ENCODE data around the gene SLC35B2. TPM values are rescaled to one million over a fixed set of nuclear protein-coding genes. Genes with fewer than 3 reads are reported as not detected.
A peak's percentile ranks its signal among the peaks of the same experiment; 100 is the strongest.

Gene SLC35B2
- polyA plus RNA-seq, 3 donors = 17.4 to 54.0 (median 30.6) TPM

DNA sequence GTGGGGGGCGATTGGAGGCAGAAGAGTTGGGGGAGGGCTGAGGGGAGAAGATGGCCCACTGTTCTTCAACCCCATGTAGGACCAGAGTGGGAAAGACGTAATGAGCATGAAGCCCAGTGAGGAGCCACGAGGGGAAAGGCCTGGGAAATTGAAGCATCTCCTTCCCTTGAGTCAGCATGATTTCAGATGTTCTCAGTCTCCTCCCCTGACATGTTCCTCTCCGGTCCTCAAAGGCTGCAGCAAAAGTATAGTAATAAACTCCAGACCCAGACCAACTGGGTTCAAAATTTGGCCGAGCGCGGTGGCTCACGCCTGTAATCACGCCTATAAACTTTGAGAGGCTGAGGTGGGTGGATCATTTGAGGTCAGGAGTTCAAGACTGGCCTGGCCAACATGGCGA is 9.9 kb upstream of the SLC35B2 start:
- no peak overlapping the region for H3K4me3 Mint-ChIP-seq
- H3K4me1 Mint-ChIP-seq = peaks cover 46% of the 10 kb centered on the region
- H2AFZ ChIP-seq (ENCODE audit: insufficient read depth, low read depth, low read length, poor library complexity, severe bottlenecking) = no peak overlapping the region
- H3K79me2 ChIP-seq (ENCODE audit: insufficient read depth, low read length) = peaks cover 31% of the 10 kb centered on the region
- peak overlapping the region in 5 of 7 donors; percentile 34 to 63 (median 42) for H3K27ac Mint-ChIP-seq
- no peak overlapping the region for H3K4me2 ChIP-seq (replicated peaks; ENCODE audit: extremely low read depth, low read length, poor library complexity, severe bottlenecking)
- intact Hi-C loops (cut with micrococcal nuclease) = loop anchor here (5.0 to 10.0 kb wide), 3 partner anchors 45 to 472 kb away; partner anchors contain the start of genes AARS2 (in 2 of the 2) and CDC5L (in 1 of the 2)
- peaks cover 29 to 37% of the 10 kb centered on the region in 2 donors for H3K27me3 ChIP-seq (ENCODE audit: control insufficient read depth in 2 of 2, insufficient read depth in 2 of 2, low read length in 2 of 2)
- peaks cover 31% of the 10 kb centered on the region for H4K20me1 ChIP-seq (ENCODE audit: insufficient read depth, low read length)
- H3K36me3 ChIP-seq (replicated peaks in 1 of 2; ENCODE audit: control insufficient read depth in 1 of 2, insufficient read depth in 2 of 2, low read length in 2 of 2) = peaks cover 3 to 4% of the 10 kb centered on the region in 2 donors
- WGBS (ENCODE audit: insufficient coverage) = 71% methylated on average over 3 of the region's 10 CpGs
- H3K9ac ChIP-seq (ENCODE audit: insufficient read depth, low read length, poor library complexity, severe bottlenecking) = no peak overlapping the region
- peaks cover 0 to 12% of the 10 kb centered on the region in 2 donors for H3K9me3 ChIP-seq (replicated peaks in 1 of 2; ENCODE audit: control insufficient read depth in 1 of 2, insufficient read depth in 1 of 2, low read length in 2 of 2)
- H3K4me3 ChIP-seq (replicated peaks in 1 of 3; ENCODE audit: low read depth in 2 of 3, low read length in 3 of 3) = no peak overlapping the region
- no peak overlapping the region for H3K27ac ChIP-seq (ENCODE audit: low read depth in 1 of 2, low read length in 2 of 2)
- peaks cover 12 to 17% of the 10 kb centered on the region in 2 donors for H3K36me3 Mint-ChIP-seq
- peaks cover 35 to 43% of the 10 kb centered on the region in 2 donors for H3K4me1 ChIP-seq (ENCODE audit: control insufficient read depth in 1 of 2, insufficient read depth in 2 of 2, low read length in 2 of 2)
- no peak for DNase-seq
- H3K27me3 Mint-ChIP-seq (ENCODE audit: low read depth in 3 of 3) = peaks cover 33 to 42% (median 40%) of the 10 kb centered on the region in 3 donors
- peaks cover 0 to 16% (median 7%) of the 10 kb centered on the region in 7 donors for H3K9me3 Mint-ChIP-seq
- TF ChIP-seq, protein P1, sequence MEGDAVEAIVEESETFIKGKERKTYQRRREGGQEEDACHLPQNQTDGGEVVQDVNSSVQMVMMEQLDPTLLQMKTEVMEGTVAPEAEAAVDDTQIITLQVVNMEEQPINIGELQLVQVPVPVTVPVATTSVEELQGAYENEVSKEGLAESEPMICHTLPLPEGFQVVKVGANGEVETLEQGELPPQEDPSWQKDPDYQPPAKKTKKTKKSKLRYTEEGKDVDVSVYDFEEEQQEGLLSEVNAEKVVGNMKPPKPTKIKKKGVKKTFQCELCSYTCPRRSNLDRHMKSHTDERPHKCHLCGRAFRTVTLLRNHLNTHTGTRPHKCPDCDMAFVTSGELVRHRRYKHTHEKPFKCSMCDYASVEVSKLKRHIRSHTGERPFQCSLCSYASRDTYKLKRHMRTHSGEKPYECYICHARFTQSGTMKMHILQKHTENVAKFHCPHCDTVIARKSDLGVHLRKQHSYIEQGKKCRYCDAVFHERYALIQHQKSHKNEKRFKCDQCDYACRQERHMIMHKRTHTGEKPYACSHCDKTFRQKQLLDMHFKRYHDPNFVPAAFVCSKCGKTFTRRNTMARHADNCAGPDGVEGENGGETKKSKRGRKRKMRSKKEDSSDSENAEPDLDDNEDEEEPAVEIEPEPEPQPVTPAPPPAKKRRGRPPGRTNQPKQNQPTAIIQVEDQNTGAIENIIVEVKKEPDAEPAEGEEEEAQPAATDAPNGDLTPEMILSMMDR (IDR thresholded peaks at IDR 0.05) = no peak

DNA sequence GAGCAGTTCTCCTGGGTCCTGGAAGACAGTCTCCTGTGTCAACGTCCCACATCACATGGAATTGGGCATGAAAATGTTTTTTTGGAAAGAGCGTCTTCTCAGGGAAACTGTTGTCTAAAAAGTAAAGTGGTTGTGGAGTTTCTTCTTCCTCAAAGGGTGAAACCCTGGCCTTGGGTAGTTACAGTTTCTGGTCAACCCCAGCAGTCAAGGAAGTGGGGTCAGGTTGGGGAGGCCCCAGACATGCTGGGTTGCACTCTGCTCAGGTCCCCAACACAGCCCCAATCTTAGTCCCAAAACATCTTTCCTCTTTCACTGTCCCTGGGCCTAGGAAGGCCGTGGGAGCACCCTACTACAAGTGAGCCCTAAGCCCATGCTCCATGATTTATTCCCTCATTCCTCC is 9.0 kb upstream of the SLC35B2 start:
- TF ChIP-seq, protein P1 (IDR thresholded peaks at IDR 0.05) = no peak
- Mint-ChIP-seq H3K4me1 (peaks cover 55% of the 10 kb centered on the region), H3K36me3 (peaks cover 20 to 26% of the 10 kb centered on the region in 2 donors), H3K4me3 (peak overlapping the region; percentile 3 to 39), H3K27ac (peak overlapping the region; percentile 82 to 100 (median 88)), H3K9me3 (peaks cover 0 to 10% (median 5%) of the 10 kb centered on the region in 7 donors), H3K27me3 (ENCODE audit: low read depth in 3 of 3) (peaks cover 24 to 33% (median 30%) of the 10 kb centered on the region in 3 donors)
- H3K27me3 ChIP-seq (ENCODE audit: control insufficient read depth in 2 of 2, insufficient read depth in 2 of 2, low read length in 2 of 2) = peaks cover 20 to 28% of the 10 kb centered on the region in 2 donors
- peak overlapping the region; percentile 54 to 55 for H3K27ac ChIP-seq (ENCODE audit: low read depth in 1 of 2, low read length in 2 of 2)
- no peak for DNase-seq
- intact Hi-C loops (cut with micrococcal nuclease) = loop anchor here (5.0 to 10.0 kb wide), 3 partner anchors 46 to 472 kb away; partner anchors contain the start of genes AARS2 (in 2 of the 2) and CDC5L (in 1 of the 2)
- peaks cover 44 to 52% of the 10 kb centered on the region in 2 donors for H3K4me1 ChIP-seq (ENCODE audit: control insufficient read depth in 1 of 2, insufficient read depth in 2 of 2, low read length in 2 of 2)
- peaks cover 12 to 13% of the 10 kb centered on the region in 2 donors for H3K36me3 ChIP-seq (replicated peaks in 1 of 2; ENCODE audit: control insufficient read depth in 1 of 2, insufficient read depth in 2 of 2, low read length in 2 of 2)
- peaks cover 0 to 3% of the 10 kb centered on the region in 2 donors for H3K9me3 ChIP-seq (replicated peaks in 1 of 2; ENCODE audit: control insufficient read depth in 1 of 2, insufficient read depth in 1 of 2, low read length in 2 of 2)
- no peak overlapping the region for H2AFZ ChIP-seq (ENCODE audit: insufficient read depth, low read depth, low read length, poor library complexity, severe bottlenecking)
- H3K4me2 ChIP-seq (replicated peaks; ENCODE audit: extremely low read depth, low read length, poor library complexity, severe bottlenecking) = no peak overlapping the region
- H4K20me1 ChIP-seq (ENCODE audit: insufficient read depth, low read length) = peaks cover 40% of the 10 kb centered on the region
- WGBS (ENCODE audit: insufficient coverage) = 58% methylated on average over 3 of the region's 3 CpGs
- H3K79me2 ChIP-seq (ENCODE audit: insufficient read depth, low read length) = peaks cover 40% of the 10 kb centered on the region
- no peak overlapping the region for H3K9ac ChIP-seq (ENCODE audit: insufficient read depth, low read length, poor library complexity, severe bottlenecking)
- no peak overlapping the region for H3K4me3 ChIP-seq (replicated peaks in 1 of 3; ENCODE audit: low read depth in 2 of 3, low read length in 3 of 3)

Measured in CD14-positive monocyte (primary cell).